Peyer's patch (tissue), 4 donors: ENCODE data around the gene AGO3. TPM values are rescaled to one million over a fixed set of nuclear protein-coding genes. Genes with fewer than 3 reads are reported as not detected.

Experiments
- DNase-seq, 3 donors: peaks; one replicate each; pipeline ENCODE4 v3.0.0-alpha.2; 2017 to 2019
- H3K27ac ChIP-seq, 4 donors: fragments of 200-600 bp; sonication (generic); one replicate each; pipeline ENCODE4 v1.5.1; 2016 to 2019
- H3K27me3 ChIP-seq, 2 donors: fragments of 200-600 bp; sonication (generic); one replicate each; pipeline ENCODE4 v1.5.1; 2019
- H3K36me3 ChIP-seq, 3 donors: fragments of 200-600 bp; sonication (generic); one replicate each; pipeline ENCODE4 v1.5.1; 2016 to 2019
- H3K4me1 ChIP-seq, 4 donors: fragments of 200-600 bp; sonication (generic); one replicate each; pipeline ENCODE4 v1.5.1; 2016 to 2019
- H3K4me3 ChIP-seq, 4 donors: fragments of 200-600 bp; sonication (generic); 1 replicate in 3 of 4; 2 replicates in 1 of 4; pipeline ENCODE4 v1.5.1; 2016 to 2019; ENCODE audit warnings: mild to moderate bottlenecking in 1 of 4
- H3K9me3 ChIP-seq, 4 donors: fragments of 200-600 bp; sonication (generic); one replicate each; pipeline ENCODE4 v1.5.1; 2016 to 2019; ENCODE audit warnings: mild to moderate bottlenecking in 1 of 4
- POLR2A ChIP-seq, 2 donors: fragments of 450-650 bp; IDR thresholded peaks; one replicate each; pipeline ENCODE4 v1.5.1; 2017; ENCODE audit warnings: antibody characterized with exemption in 2 of 2, mild to moderate bottlenecking in 2 of 2, moderate library complexity in 2 of 2
- total RNA-seq, 4 donors: library from RNA; depleted of rRNA; stranded (reverse); fragments of >200 nt; gene quantifications; one replicate each; pipeline ENCODE4 v1.1.0, GENCODE V29; 2016
- TF ChIP-seq, protein P1 (sequence below), 6 experiments: fragments of 450-650 bp in 4 of 6; fragments of 200-600 bp in 2 of 6; sonication (generic) in 1 of 6; IDR thresholded peaks; one replicate each; pipeline ENCODE4 v1.5.1; 2017 to 2019; ENCODE audit warnings: antibody characterized with exemption in 6 of 6, mild to moderate bottlenecking in 3 of 6, moderate library complexity in 1 of 6

Gene AGO3
- total RNA-seq, 4 donors from 2014 or later = 12.1 to 33.0 (median 18.6) TPM

DNA sequence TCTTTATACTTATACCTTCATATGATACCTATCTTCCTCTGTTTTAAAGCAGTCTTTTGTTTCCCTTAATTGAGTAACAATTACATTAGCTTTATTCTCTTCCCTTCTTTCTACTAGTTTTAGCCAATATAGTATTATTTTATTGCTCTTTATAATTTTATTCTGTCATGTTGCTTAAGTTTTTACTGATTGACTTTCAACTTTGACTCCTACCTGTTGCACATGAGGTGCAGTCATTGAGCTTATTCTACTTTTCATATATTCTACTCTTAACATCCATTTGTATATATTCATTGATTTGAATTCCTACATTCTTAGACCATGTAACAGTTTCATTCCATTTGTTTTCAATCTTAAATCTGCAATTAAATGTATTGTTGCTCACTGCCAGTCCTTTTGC lies 49.2 kb downstream of the AGO3 start:
- no peak overlapping the region for H3K4me3 ChIP-seq
- no peaks in the 10 kb centered on the region for H3K27me3 ChIP-seq
- peaks cover 0 to 21% (median 0%) of the 10 kb centered on the region in 3 donors for H3K36me3 ChIP-seq
- H3K9me3 ChIP-seq = no peaks in the 10 kb centered on the region
- H3K4me1 ChIP-seq = no peaks in the 10 kb centered on the region
- no peak for DNase-seq
- TF ChIP-seq, protein P1, sequence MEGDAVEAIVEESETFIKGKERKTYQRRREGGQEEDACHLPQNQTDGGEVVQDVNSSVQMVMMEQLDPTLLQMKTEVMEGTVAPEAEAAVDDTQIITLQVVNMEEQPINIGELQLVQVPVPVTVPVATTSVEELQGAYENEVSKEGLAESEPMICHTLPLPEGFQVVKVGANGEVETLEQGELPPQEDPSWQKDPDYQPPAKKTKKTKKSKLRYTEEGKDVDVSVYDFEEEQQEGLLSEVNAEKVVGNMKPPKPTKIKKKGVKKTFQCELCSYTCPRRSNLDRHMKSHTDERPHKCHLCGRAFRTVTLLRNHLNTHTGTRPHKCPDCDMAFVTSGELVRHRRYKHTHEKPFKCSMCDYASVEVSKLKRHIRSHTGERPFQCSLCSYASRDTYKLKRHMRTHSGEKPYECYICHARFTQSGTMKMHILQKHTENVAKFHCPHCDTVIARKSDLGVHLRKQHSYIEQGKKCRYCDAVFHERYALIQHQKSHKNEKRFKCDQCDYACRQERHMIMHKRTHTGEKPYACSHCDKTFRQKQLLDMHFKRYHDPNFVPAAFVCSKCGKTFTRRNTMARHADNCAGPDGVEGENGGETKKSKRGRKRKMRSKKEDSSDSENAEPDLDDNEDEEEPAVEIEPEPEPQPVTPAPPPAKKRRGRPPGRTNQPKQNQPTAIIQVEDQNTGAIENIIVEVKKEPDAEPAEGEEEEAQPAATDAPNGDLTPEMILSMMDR (IDR thresholded peaks at IDR 0.05) = no peak
- no peak for TF ChIP-seq POLR2A (IDR thresholded peaks at IDR 0.05)
- no peak overlapping the region for H3K27ac ChIP-seq

DNA sequence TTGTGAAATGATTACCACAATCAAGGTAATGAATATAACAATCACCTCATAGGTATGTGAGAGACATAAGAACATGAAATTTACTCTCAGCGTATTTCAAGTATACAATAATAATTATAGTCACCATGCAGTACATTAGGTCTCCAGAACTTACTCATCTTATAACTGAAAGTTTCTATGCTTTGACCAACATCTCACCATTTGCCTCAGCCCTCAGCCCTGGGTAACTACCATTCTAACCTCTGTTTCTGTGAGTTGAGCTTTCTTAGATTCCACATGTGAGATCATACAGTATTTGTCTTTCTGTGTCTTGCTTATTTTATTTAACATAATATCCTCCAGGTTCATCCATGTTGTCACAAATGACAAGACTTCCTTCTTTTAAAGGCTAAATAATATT lies 57.3 kb downstream of the AGO3 start:
- peaks cover 0 to 17% (median 0%) of the 10 kb centered on the region in 3 donors for H3K36me3 ChIP-seq
- H3K27me3 ChIP-seq = no peaks in the 10 kb centered on the region
- no peak for TF ChIP-seq POLR2A (IDR thresholded peaks at IDR 0.05)
- TF ChIP-seq, protein P1 (IDR thresholded peaks at IDR 0.05) = no peak
- no peaks in the 10 kb centered on the region for H3K9me3 ChIP-seq
- no peaks in the 10 kb centered on the region for H3K4me1 ChIP-seq
- no peak for DNase-seq
- H3K27ac ChIP-seq = no peak overlapping the region
- no peak overlapping the region for H3K4me3 ChIP-seq

DNA sequence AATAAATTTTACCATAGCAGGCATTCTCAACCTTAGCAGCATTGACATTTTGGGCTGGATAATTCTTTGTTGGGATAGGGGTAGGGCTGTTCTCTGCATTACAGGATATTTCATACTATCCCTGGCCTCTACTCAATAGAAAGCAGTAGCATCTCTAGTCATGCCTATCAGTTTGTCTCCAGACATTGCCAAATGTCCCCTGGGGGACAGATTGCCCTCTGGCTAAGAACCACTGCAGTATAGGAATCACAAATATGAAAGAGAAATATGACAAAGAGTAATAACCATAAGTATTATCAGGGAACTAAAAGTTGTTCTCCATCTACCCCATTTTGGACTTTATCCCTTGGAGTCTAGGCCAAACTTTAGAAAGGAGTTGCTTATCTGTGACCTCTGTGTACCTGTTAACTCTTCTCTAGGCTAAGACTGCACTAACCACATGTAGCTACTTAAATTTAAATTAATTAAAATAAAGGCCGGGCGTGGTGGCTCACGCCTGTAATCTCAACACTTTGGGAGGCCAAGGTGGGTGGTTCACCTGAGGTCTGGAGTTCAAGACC lies 76.1 kb downstream of the AGO3 start:
- H3K27me3 ChIP-seq = no peaks in the 10 kb centered on the region
- H3K36me3 ChIP-seq = peaks cover 0 to 16% (median 0%) of the 10 kb centered on the region in 3 donors
- no peak overlapping the region for H3K27ac ChIP-seq
- no peak for TF ChIP-seq POLR2A (IDR thresholded peaks at IDR 0.05)
- TF ChIP-seq, protein P1 (IDR thresholded peaks at IDR 0.05) = no peak
- no peak for DNase-seq
- no peak overlapping the region for H3K4me3 ChIP-seq
- H3K9me3 ChIP-seq = no peaks in the 10 kb centered on the region
- no peaks in the 10 kb centered on the region for H3K4me1 ChIP-seq

- TF ChIP-seq, protein P1 (IDR thresholded peaks at IDR 0.05) = no peak
- no peak for TF ChIP-seq POLR2A (IDR thresholded peaks at IDR 0.05)
- Histone ChIP-seq H3K27me3 (no peaks in the 10 kb centered on the region), H3K9me3 (no peaks in the 10 kb centered on the region), H3K4me1 (no peaks in the 10 kb centered on the region), H3K27ac (no peak overlapping the region), H3K4me3 (no peak overlapping the region), H3K36me3 (peaks cover 0 to 19% (median 0%) of the 10 kb centered on the region in 3 donors)
- no peak for DNase-seq
Measured at GRCh38 chr1:36007741-36008140, 76.8 kb downstream of the AGO3 start.

DNA sequence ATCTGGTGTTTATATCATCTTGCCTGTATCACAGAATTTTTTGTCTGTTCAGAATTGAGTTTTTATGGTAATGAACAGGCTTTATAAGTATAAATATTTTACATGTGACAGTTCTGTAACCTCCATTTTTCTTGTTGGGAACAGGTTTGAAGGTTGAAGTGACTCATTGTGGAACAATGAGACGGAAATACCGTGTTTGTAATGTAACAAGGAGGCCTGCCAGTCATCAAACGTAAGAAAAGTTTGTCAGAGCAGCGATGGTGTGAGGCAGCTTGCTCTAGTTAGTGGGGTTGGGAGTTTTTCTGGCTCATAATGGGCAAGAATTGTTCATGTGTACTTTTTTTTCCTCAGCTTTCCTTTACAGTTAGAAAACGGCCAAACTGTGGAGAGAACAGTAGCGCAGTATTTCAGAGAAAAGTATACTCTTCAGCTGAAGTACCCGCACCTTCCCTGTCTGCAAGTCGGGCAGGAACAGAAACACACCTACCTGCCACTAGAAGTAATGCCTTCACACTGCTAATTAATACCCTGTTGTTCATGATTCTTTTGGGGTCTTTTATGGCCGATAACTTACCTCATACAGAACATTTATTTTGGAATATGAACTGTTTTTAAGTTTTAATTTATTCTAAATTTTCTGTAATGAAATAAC lies 77.8 kb downstream of the AGO3 start:
- Histone ChIP-seq H3K4me1 (no peaks in the 10 kb centered on the region), H3K27me3 (no peaks in the 10 kb centered on the region), H3K4me3 (no peak overlapping the region), H3K27ac (no peak overlapping the region), H3K36me3 (peaks cover 0 to 28% (median 0%) of the 10 kb centered on the region in 3 donors), H3K9me3 (no peaks in the 10 kb centered on the region)
- no peak for DNase-seq
- TF ChIP-seq, protein P1 (IDR thresholded peaks at IDR 0.05) = no peak
- TF ChIP-seq POLR2A (IDR thresholded peaks at IDR 0.05) = no peak
